ENCODE data around the gene SAMD10. TPM values are rescaled to one million over a fixed set of nuclear protein-coding genes. Genes with fewer than 3 reads are reported as not detected.

Gene SAMD10
- total and polyA plus RNA-seq, 10 of the 15 experiments (the other 5 are each of a cell fraction or from before 2014, with no cell fraction given): 1.3 to 51.4 (median 17.9) TPM

DNA sequence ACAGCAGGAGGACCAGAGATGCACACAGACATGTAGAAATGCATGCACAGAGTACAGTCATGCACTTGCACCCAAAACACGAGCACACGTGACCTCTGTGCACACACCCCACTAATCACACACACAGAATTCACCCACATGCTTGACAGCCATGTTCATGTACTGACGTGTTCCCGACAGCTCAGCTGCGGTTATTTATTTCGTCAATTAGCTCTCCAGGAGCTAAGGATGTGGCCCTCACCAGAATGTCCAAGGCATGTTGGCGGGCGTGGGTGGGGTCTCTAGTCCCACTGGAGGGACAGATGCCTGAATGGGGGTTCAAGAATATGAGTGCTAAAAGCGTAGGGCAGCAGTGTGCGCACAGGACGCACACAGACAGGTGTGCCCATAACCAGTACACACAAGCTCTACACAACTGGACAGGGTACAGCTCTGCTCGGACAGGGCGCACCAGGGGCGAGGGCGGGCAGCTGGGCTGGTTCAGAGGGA lies 919 bp upstream of the SAMD10 start (continued):
- TF ChIP-seq CUX1 (IDR thresholded peaks at IDR 0.05; ENCODE audit: insufficient replicate concordance, low read depth, low read length) (peak; percentile 15), PAX5 (IDR thresholded peaks at IDR 0.05; ENCODE audit: borderline replicate concordance, low read depth, low read length) (0 out of 2 replicates have a peak, but pooled peaks have one; percentile 3), MYC (IDR thresholded peaks at IDR 0.05; ENCODE audit: insufficient read depth, insufficient read length, insufficient replicate concordance, low read length, severe bottlenecking) (peak; percentile 41), BHLHE40 (IDR thresholded peaks at IDR 0.05; ENCODE audit: borderline replicate concordance in 1 of 2, low read depth in 2 of 2, low read length in 1 of 2) (peak; percentile 67 to 89; a peak in 3 of 4 replicates), RAD21 (IDR thresholded peaks at IDR 0.05; ENCODE audit: insufficient read depth, low read depth, low read length) (no peak), JUNB (IDR thresholded peaks at IDR 0.05) (no peak), NKRF (conservative IDR thresholded peaks at IDR 0.05) (0 out of 2 replicates have a peak, but pooled peaks have one; percentile 4), BCL11A (IDR thresholded peaks at IDR 0.05; ENCODE audit: low read depth, low read length) (0 out of 2 replicates have a peak, but pooled peaks have one; percentile 6), BRCA1 (IDR thresholded peaks at IDR 0.05; ENCODE audit: low read depth, low read length) (no peak), TCF3 (IDR thresholded peaks at IDR 0.05; ENCODE audit: borderline replicate concordance, insufficient read depth, low read depth, low read length) (no peak), SREBF1 (IDR thresholded peaks at IDR 0.05; ENCODE audit: low read length) (no peak), EZH2 (IDR thresholded peaks at IDR 0.05; ENCODE audit: borderline replicate concordance, control insufficient read depth, low read depth, low read length) (no peak)
- TF ChIP-seq, protein P1, sequence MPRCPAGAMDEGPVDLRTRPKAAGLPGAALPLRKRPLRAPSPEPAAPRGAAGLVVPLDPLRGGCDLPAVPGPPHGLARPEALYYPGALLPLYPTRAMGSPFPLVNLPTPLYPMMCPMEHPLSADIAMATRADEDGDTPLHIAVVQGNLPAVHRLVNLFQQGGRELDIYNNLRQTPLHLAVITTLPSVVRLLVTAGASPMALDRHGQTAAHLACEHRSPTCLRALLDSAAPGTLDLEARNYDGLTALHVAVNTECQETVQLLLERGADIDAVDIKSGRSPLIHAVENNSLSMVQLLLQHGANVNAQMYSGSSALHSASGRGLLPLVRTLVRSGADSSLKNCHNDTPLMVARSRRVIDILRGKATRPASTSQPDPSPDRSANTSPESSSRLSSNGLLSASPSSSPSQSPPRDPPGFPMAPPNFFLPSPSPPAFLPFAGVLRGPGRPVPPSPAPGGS (IDR thresholded peaks at IDR 0.05; ENCODE audit: borderline replicate concordance, insufficient read depth, low read depth, low read length, poor library complexity, severe bottlenecking): no peak
- TF ChIP-seq, protein P2, sequence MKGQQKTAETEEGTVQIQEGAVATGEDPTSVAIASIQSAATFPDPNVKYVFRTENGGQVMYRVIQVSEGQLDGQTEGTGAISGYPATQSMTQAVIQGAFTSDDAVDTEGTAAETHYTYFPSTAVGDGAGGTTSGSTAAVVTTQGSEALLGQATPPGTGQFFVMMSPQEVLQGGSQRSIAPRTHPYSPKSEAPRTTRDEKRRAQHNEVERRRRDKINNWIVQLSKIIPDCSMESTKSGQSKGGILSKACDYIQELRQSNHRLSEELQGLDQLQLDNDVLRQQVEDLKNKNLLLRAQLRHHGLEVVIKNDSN (IDR thresholded peaks at IDR 0.05; ENCODE audit: borderline replicate concordance, extremely low read length, insufficient read depth, low read depth, low read length): peak; percentile 78
- TF ChIP-seq, protein P3, sequence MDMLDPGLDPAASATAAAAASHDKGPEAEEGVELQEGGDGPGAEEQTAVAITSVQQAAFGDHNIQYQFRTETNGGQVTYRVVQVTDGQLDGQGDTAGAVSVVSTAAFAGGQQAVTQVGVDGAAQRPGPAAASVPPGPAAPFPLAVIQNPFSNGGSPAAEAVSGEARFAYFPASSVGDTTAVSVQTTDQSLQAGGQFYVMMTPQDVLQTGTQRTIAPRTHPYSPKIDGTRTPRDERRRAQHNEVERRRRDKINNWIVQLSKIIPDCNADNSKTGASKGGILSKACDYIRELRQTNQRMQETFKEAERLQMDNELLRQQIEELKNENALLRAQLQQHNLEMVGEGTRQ (IDR thresholded peaks at IDR 0.05; ENCODE audit: borderline replicate concordance, low read depth, low read length): peak; percentile 81
- TF ChIP-seq, protein P4, sequence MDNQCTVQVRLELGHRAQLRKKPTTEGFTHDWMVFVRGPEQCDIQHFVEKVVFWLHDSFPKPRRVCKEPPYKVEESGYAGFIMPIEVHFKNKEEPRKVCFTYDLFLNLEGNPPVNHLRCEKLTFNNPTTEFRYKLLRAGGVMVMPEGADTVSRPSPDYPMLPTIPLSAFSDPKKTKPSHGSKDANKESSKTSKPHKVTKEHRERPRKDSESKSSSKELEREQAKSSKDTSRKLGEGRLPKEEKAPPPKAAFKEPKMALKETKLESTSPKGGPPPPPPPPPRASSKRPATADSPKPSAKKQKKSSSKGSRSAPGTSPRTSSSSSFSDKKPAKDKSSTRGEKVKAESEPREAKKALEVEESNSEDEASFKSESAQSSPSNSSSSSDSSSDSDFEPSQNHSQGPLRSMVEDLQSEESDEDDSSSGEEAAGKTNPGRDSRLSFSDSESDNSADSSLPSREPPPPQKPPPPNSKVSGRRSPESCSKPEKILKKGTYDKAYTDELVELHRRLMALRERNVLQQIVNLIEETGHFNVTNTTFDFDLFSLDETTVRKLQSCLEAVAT (IDR thresholded peaks at IDR 0.05): peak; percentile 70

All from GM12878 (cell line).